Natural killer cell (primary cell): Measurements from ENCODE around the gene ZNF331. TPM values are rescaled to one million over a fixed set of nuclear protein-coding genes. Genes with fewer than 3 reads are reported as not detected.
A peak's percentile ranks its signal among the peaks of the same experiment; 100 is the strongest.

Experiments
- ATAC-seq, 3 donors: fragments of 150-1000 bp in 2 of 3; fragments of 200-7000 bp in 1 of 3; cut with Tn5 transposase; 1 replicate in 1 of 3; 2 replicates in 2 of 3; pipeline ENCODE4 v1.10.0; 2021; ENCODE audit warnings: mild to moderate bottlenecking in 2 of 3, moderate library complexity in 2 of 3
- DNase-seq, 2 donors: peaks; one replicate each; pipeline versions ENCODE4 v3.0.0 to v3.0.0-alpha.2; 2013 to 2021; ENCODE audit warnings: mixed read lengths in 1 of 2
- H3K27ac ChIP-seq: one replicate; pipeline ENCODE4 v1.5.1; 2013; ENCODE audit warnings: mild to moderate bottlenecking, low read length
- H3K27me3 ChIP-seq: one replicate; pipeline ENCODE4 v1.6.1; 2013; ENCODE audit warnings: low read length; ENCODE audit not compliant: control insufficient read depth, insufficient read depth
- H3K36me3 ChIP-seq: one replicate; pipeline ENCODE4 v1.6.1; 2013; ENCODE audit warnings: low read length; ENCODE audit not compliant: control insufficient read depth, insufficient read depth
- H3K4me1 ChIP-seq: one replicate; pipeline ENCODE4 v1.6.1; 2013; ENCODE audit warnings: low read length; ENCODE audit not compliant: control insufficient read depth, insufficient read depth
- H3K4me3 ChIP-seq: one replicate; pipeline ENCODE4 v1.5.1; 2013; ENCODE audit warnings: low read length
- H3K9me3 ChIP-seq: one replicate; pipeline ENCODE4 v1.6.1; 2013; ENCODE audit warnings: low read length; ENCODE audit not compliant: control insufficient read depth, insufficient read depth
- H3K27ac Mint-ChIP-seq, 2 donors: one replicate each; pipeline ENCODE4 v1.8.0; 2022; ENCODE audit warnings: mild to moderate bottlenecking in 2 of 2, mixed read lengths in 2 of 2, moderate library complexity in 1 of 2
- H3K27me3 Mint-ChIP-seq, 2 donors: one replicate each; pipeline ENCODE4 v1.8.0; 2022; ENCODE audit warnings: low read depth in 2 of 2, mixed read lengths in 2 of 2
- H3K36me3 Mint-ChIP-seq: one replicate; pipeline ENCODE4 v1.8.0; 2022; ENCODE audit warnings: mixed read lengths
- H3K4me1 Mint-ChIP-seq, 2 donors: one replicate each; pipeline ENCODE4 v1.8.0; 2022; ENCODE audit warnings: mixed read lengths in 2 of 2
- H3K4me3 Mint-ChIP-seq: one replicate; pipeline ENCODE4 v1.8.0; 2022; ENCODE audit warnings: mild to moderate bottlenecking, moderate library complexity, mixed read lengths
- H3K9me3 Mint-ChIP-seq, 2 donors: one replicate each; pipeline ENCODE4 v1.8.0; 2022; ENCODE audit warnings: mixed read lengths in 2 of 2
- WGBS: methylation state at CpG from one replicate; pipeline ENCODE4 v1.1.7; 2013; ENCODE audit warnings: missing lambda C conversion rate; ENCODE audit not compliant: insufficient coverage; 5-methylcytosine and 5-hydroxymethylcytosine counted together
- intact Hi-C: fragments of 100-400 bp; cut with micrococcal nuclease; formaldehyde crosslinking; loops from one replicate; pipeline ENCODE4 v1.14.2; 2022
- total RNA-seq, 4 donors: library from RNA; stranded (reverse); fragments of 120-200 nt in 1 of 4; gene quantifications; one replicate each; pipeline versions ENCODE4 v1.2.3 to v1.2.4, GENCODE V29; 2013 to 2022
- TF ChIP-seq, protein P1 (sequence below): fragments of 200-600 bp; IDR thresholded peaks from one replicate; pipeline ENCODE4 v1.8.0; 2022; ENCODE audit warnings: antibody characterized with exemption

Gene ZNF331
- total RNA-seq, 3 donors from 2014 or later (not counting 1 experiment from before 2014, with no cell fraction given): 153 to 245 (median 204) TPM

DNA sequence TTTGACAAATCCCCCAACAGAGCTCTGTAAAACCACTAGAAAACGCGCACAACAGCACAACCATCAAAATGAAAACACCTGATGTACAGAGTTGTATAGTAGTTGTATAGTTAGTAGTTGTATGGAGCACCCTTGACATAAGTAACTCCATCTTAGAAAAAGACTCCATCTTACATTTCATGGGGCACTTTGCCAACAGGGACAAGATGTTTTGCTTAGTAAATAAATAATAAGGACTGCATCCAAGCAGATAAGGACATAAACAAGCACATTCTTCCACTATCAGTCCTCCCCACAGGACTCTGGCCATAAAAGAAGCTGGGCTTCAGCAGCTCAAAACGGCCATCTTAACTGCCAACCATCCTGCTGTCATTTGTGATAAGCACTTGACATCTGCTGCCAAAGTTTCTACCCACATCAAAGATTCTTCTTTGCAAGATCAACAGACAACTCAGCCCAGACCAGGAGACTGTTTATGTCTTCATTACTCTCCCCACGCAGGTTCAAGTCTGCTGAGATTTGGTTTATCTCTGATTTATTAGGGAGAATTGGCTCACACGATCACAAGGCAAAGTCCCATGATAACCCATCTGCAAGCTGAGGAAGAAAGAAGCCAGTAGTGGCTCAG lies 20.7 kb upstream of the ZNF331 start:
- ATAC-seq: no peak
- H3K27me3 ChIP-seq: no peaks in the 10 kb centered on the region
- no peaks in the 10 kb centered on the region for H3K27me3 Mint-ChIP-seq
- intact Hi-C loops: no loop called here
- no peak for DNase-seq
- 35% methylated on average over 2 of the region's 5 CpGs for WGBS
- no peak overlapping the region for H3K4me3 Mint-ChIP-seq
- no peak overlapping the region for H3K4me3 ChIP-seq
- H3K4me1 ChIP-seq: peaks cover 17% of the 10 kb centered on the region
- H3K9me3 ChIP-seq: peaks cover 6% of the 10 kb centered on the region
- H3K9me3 Mint-ChIP-seq: peaks cover 0 to 2% of the 10 kb centered on the region in 2 donors
- H3K36me3 Mint-ChIP-seq: no peaks in the 10 kb centered on the region
- H3K27ac ChIP-seq: no peak overlapping the region
- H3K36me3 ChIP-seq: no peaks in the 10 kb centered on the region
- TF ChIP-seq, protein P1, sequence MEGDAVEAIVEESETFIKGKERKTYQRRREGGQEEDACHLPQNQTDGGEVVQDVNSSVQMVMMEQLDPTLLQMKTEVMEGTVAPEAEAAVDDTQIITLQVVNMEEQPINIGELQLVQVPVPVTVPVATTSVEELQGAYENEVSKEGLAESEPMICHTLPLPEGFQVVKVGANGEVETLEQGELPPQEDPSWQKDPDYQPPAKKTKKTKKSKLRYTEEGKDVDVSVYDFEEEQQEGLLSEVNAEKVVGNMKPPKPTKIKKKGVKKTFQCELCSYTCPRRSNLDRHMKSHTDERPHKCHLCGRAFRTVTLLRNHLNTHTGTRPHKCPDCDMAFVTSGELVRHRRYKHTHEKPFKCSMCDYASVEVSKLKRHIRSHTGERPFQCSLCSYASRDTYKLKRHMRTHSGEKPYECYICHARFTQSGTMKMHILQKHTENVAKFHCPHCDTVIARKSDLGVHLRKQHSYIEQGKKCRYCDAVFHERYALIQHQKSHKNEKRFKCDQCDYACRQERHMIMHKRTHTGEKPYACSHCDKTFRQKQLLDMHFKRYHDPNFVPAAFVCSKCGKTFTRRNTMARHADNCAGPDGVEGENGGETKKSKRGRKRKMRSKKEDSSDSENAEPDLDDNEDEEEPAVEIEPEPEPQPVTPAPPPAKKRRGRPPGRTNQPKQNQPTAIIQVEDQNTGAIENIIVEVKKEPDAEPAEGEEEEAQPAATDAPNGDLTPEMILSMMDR: no peak
- peaks cover 11 to 13% of the 10 kb centered on the region in 2 donors for H3K4me1 Mint-ChIP-seq
- H3K27ac Mint-ChIP-seq: no peak overlapping the region

DNA sequence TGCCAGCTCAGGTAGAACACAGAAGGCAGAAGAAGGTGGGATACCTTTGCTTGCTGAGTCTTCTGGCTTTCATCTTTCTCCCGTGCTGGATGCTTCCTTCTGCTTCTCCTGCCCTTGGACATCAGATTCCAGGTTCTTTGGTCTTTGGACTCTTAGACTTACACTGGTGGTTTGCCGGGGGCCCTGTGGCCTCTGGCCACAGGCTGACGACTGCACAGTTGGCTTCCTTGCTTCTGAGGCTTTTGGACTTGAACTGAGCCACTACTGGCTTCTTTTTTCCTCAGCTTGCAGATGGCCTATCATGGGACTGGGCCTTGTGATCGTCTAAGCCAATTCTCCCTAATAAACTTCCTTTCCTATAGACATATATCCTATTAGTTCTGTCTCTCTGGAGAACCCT lies 19.8 kb upstream of the ZNF331 start:
- H3K4me1 ChIP-seq: peaks cover 17% of the 10 kb centered on the region
- H3K27me3 ChIP-seq: no peaks in the 10 kb centered on the region
- H3K9me3 Mint-ChIP-seq: peaks cover 0 to 2% of the 10 kb centered on the region in 2 donors
- ATAC-seq (no peak), DNase-seq (no peak)
- no peak overlapping the region for H3K27ac Mint-ChIP-seq
- no peaks in the 10 kb centered on the region for H3K36me3 ChIP-seq
- peaks cover 6% of the 10 kb centered on the region for H3K9me3 ChIP-seq
- peaks cover 11 to 13% of the 10 kb centered on the region in 2 donors for H3K4me1 Mint-ChIP-seq
- TF ChIP-seq, protein P1: no peak
- no peak overlapping the region for H3K4me3 ChIP-seq
- H3K36me3 Mint-ChIP-seq: no peaks in the 10 kb centered on the region
- intact Hi-C loops: no loop called here
- H3K27me3 Mint-ChIP-seq: no peaks in the 10 kb centered on the region
- no peak overlapping the region for H3K27ac ChIP-seq
- no peak overlapping the region for H3K4me3 Mint-ChIP-seq
- WGBS: 88% methylated on average over 4 of the region's 4 CpGs

DNA sequence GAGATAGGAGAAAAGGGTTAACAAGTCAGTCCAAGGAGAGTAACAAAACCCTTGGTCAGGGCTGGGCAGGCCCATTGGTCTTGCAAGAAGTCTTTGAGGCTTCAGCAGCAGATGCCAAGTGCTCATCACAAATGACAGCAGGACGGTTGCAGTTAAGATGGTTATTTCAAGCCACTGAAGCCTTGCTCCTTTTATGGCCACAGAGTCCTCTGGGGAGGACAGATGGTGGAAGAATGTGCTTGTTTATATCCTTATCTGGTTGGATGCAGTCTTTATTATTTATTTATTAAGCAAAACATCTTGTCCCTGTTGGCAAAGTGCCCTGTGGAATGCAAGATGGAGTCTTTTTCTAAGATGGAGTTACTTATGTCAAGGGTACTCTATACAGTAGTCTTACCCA lies 19.2 kb upstream of the ZNF331 start:
- intact Hi-C loops: no loop called here
- no peak for ATAC-seq

More for the DNA sequence above, 19.2 kb upstream of the ZNF331 start:
- no peak for DNase-seq
- Histone ChIP-seq H3K9me3 (peaks cover 6% of the 10 kb centered on the region), H3K4me1 (peaks cover 17% of the 10 kb centered on the region), H3K27me3 (no peaks in the 10 kb centered on the region), H3K4me3 (no peak overlapping the region), H3K36me3 (no peaks in the 10 kb centered on the region), H3K27ac (no peak overlapping the region)
- Mint-ChIP-seq H3K4me1 (peaks cover 11 to 13% of the 10 kb centered on the region in 2 donors), H3K27me3 (no peaks in the 10 kb centered on the region), H3K27ac (no peak overlapping the region), H3K4me3 (peak overlapping the region; percentile 61), H3K9me3 (peaks cover 0 to 2% of the 10 kb centered on the region in 2 donors), H3K36me3 (peaks cover 2% of the 10 kb centered on the region)
- WGBS: 47% methylated on average over 1 of the region's 1 CpG
- TF ChIP-seq, protein P1: no peak
